ENCODE results near the gene PLCE1. TPM values are rescaled to one million over a fixed set of nuclear protein-coding genes. Genes with fewer than 3 reads are reported as not detected.

Gene PLCE1
- total and polyA plus RNA-seq, 2 of the 8 experiments (the other 6 are each of a cell fraction or from before 2014, with no cell fraction given), result 0.05 to 0.06 TPM

GRCh38 chr10:94025806-94026205 is 32.1 kb downstream of the PLCE1 start (continued):
- TF ChIP-seq RAD21 (IDR thresholded peaks at IDR 0.05 in 1 of 2, conservative IDR thresholded peaks at IDR 0.05 in 1 of 2; ENCODE audit: low read depth in 2 of 2, low read length in 2 of 2), result no peak
- TF ChIP-seq EP300 (IDR thresholded peaks at IDR 0.05; ENCODE audit: borderline replicate concordance in 1 of 2, low read depth in 2 of 2, low read length in 2 of 2), result no peak

All from H1 (cell line).